IMR-90 (cell line): ENCODE data around the gene RPS15. TPM values are rescaled to one million over a fixed set of nuclear protein-coding genes. Genes with fewer than 3 reads are reported as not detected.

ENCODE experiments used
- ATAC-seq: fragments of 200-7000 bp; cut with Tn5 transposase; 2 replicates; pipeline ENCODE4 v1.9.1; 2020; ENCODE audit warnings: low read depth, mild to moderate bottlenecking, moderate library complexity
- BruUV-seq: library from RNA; stranded (reverse); fragments of 400-500 nt; replicated peaks from 2 replicates; lab custom pipeline; 2021; lab: Mats Ljungman, UMichigan
- CTCF ChIA-PET: fragments of 300-600 bp; formaldehyde crosslinking; extraction: SDS; loops from one replicate; lab custom pipeline; 2021; ENCODE audit warnings: antibody characterized with exemption; lab: Yijun Ruan, JAX
- POLR2A ChIA-PET: fragments of 300-600 bp; sonication (Branson Sonifier 250); formaldehyde crosslinking; loops from one replicate; lab custom pipeline; 2022; ENCODE audit warnings: antibody characterized with exemption; ENCODE audit not compliant: unreplicated experiment; lab: Charles Lee
- DNase-seq: peaks from one replicate; pipeline ENCODE4 v3.0.0; 2013
- H2AFZ ChIP-seq: replicated peaks from 2 replicates; pipeline ENCODE3; 2013; ENCODE audit warnings: low read length, mild to moderate bottlenecking; ENCODE audit not compliant: poor library complexity
- H2AK5ac ChIP-seq: 2 replicates; pipeline ENCODE4 v1.6.1; 2013; ENCODE audit warnings: low read depth, low read length, inconsistent platforms
- H2AK9ac ChIP-seq: replicated peaks from 2 replicates; pipeline ENCODE3; 2013; ENCODE audit warnings: mild to moderate bottlenecking, low read depth, low read length, moderate library complexity; ENCODE audit not compliant: poor library complexity
- H2BK120ac ChIP-seq: 2 replicates; pipeline ENCODE4 v1.6.1; 2013; ENCODE audit warnings: low read depth, low read length, inconsistent platforms
- H2BK15ac ChIP-seq: 3 replicates; pipeline ENCODE4 v1.6.1; 2013; ENCODE audit warnings: low read depth, low read length, inconsistent platforms
- H2BK20ac ChIP-seq: 2 replicates; pipeline ENCODE4 v1.6.1; 2013; ENCODE audit warnings: low read depth, mild to moderate bottlenecking, inconsistent platforms, low read length, moderate library complexity
- H2BK5ac ChIP-seq: 2 replicates; pipeline ENCODE4 v1.6.1; 2013; ENCODE audit warnings: mild to moderate bottlenecking, low read depth, low read length, inconsistent platforms; ENCODE audit not compliant: poor library complexity, severe bottlenecking
- H3K14ac ChIP-seq: replicated peaks from 2 replicates; pipeline ENCODE4 v1.6.1; 2013; ENCODE audit warnings: low read depth, low read length, inconsistent platforms
- H3K18ac ChIP-seq: 2 replicates; pipeline ENCODE4 v1.6.1; 2013; ENCODE audit warnings: low read depth, low read length, control low read depth
- H3K23ac ChIP-seq: 2 replicates; pipeline ENCODE4 v1.6.1; 2013; ENCODE audit warnings: low read depth, low read length, inconsistent platforms
- H3K27ac ChIP-seq: 2 replicates; pipeline ENCODE4 v1.5.1; 2013; ENCODE audit warnings: mild to moderate bottlenecking, control low read depth, low read length; ENCODE audit not compliant: insufficient read depth
- H3K27me3 ChIP-seq: 2 replicates; pipeline ENCODE4 v1.6.1; 2013; ENCODE audit warnings: low read length; ENCODE audit not compliant: control insufficient read depth, insufficient read depth
- H3K36me3 ChIP-seq: 2 replicates; pipeline ENCODE4 v1.6.1; 2013; ENCODE audit warnings: low read length, mixed read lengths; ENCODE audit not compliant: control insufficient read depth, insufficient read depth
- H3K4ac ChIP-seq: 2 replicates; pipeline ENCODE4 v1.6.1; 2013; ENCODE audit warnings: low read depth, low read length, inconsistent platforms
- H3K4me1 ChIP-seq: 2 replicates; pipeline ENCODE4 v1.6.1; 2013; ENCODE audit warnings: low read length, mixed read lengths; ENCODE audit not compliant: control insufficient read depth, insufficient read depth
- H3K4me2 ChIP-seq: 2 replicates; pipeline ENCODE4 v1.6.1; 2013; ENCODE audit warnings: low read depth, mild to moderate bottlenecking, control low read depth, low read length, moderate library complexity
- H3K4me3 ChIP-seq: 2 replicates; pipeline ENCODE4 v1.5.1; 2013; ENCODE audit warnings: low read depth, mild to moderate bottlenecking, control low read depth, low read length, moderate library complexity; ENCODE audit not compliant: insufficient read depth
- H3K56ac ChIP-seq: 2 replicates; pipeline ENCODE4 v1.6.1; 2013; ENCODE audit warnings: low read length, inconsistent platforms; ENCODE audit not compliant: insufficient read depth; ENCODE audit errors: extremely low read depth
- H3K79me1 ChIP-seq, 2 experiments: 2 replicates each; pipeline ENCODE4 v1.6.1; 2013; ENCODE audit warnings: low read length in 2 of 2, inconsistent platforms in 1 of 2, low read depth in 1 of 2
- H3K9ac ChIP-seq: 2 replicates; pipeline ENCODE4 v1.6.1; 2013; ENCODE audit warnings: low read depth, low read length, control low read depth
- H3K9me1 ChIP-seq: 2 replicates; pipeline ENCODE4 v1.6.1; 2013; ENCODE audit warnings: low read length, inconsistent platforms; ENCODE audit not compliant: insufficient read depth
- H3K9me3 ChIP-seq: 2 replicates; pipeline ENCODE4 v1.6.1; 2013; ENCODE audit warnings: low read length; ENCODE audit not compliant: control insufficient read depth, insufficient read depth
- H4K20me1 ChIP-seq: 2 replicates; pipeline ENCODE4 v1.6.1; 2013; ENCODE audit warnings: low read length, inconsistent platforms; ENCODE audit not compliant: insufficient read depth
- H4K5ac ChIP-seq: 2 replicates; pipeline ENCODE4 v1.6.1; 2013; ENCODE audit warnings: mild to moderate bottlenecking, low read depth, low read length, control low read depth
- H4K8ac ChIP-seq, 2 experiments: 2 replicates each; pipeline ENCODE4 v1.6.1; 2013; ENCODE audit warnings: low read depth in 2 of 2, low read length in 2 of 2, control low read depth in 1 of 2, inconsistent platforms in 1 of 2
- H4K91ac ChIP-seq: 2 replicates; pipeline ENCODE4 v1.6.1; 2013; ENCODE audit warnings: low read depth, low read length, inconsistent platforms; ENCODE audit not compliant: insufficient read depth
- BHLHE40 ChIP-seq: fragments of 150-350 bp; IDR thresholded peaks from 2 replicates; pipeline ENCODE4 v1.6.1; 2016; ENCODE audit warnings: mild to moderate bottlenecking, low read depth, low read length
- CEBPB ChIP-seq: IDR thresholded peaks from 2 replicates; pipeline ENCODE4 v1.6.1; 2012; ENCODE audit warnings: low read depth, low read length, improper control_type of control experiment
- CHD1 ChIP-seq: IDR thresholded peaks from 2 replicates; pipeline ENCODE4 v1.6.1; 2012; ENCODE audit warnings: low read depth, low read length, improper control_type of control experiment
- CTCF ChIP-seq: conservative IDR thresholded peaks from 2 replicates; pipeline ENCODE4 v1.5.1; 2012; ENCODE audit warnings: mild to moderate bottlenecking, low read depth, low read length, improper control_type of control experiment
- FOS ChIP-seq: fragments of 150-350 bp; IDR thresholded peaks from 2 replicates; pipeline ENCODE4 v1.6.1; 2016; ENCODE audit warnings: low read depth, low read length
- MAFK ChIP-seq: IDR thresholded peaks from 2 replicates; pipeline ENCODE4 v1.6.1; 2012; ENCODE audit warnings: low read depth, low read length, improper control_type of control experiment
- MAZ ChIP-seq: IDR thresholded peaks from 2 replicates; pipeline ENCODE4 v1.6.1; 2012; ENCODE audit warnings: low read depth, mild to moderate bottlenecking, low read length, improper control_type of control experiment, moderate library complexity, borderline replicate concordance
- NFE2L2 ChIP-seq: fragments of 150-350 bp; IDR thresholded peaks from 2 replicates; pipeline ENCODE4 v1.6.1; 2016; ENCODE audit warnings: low read depth, mild to moderate bottlenecking, low read length
- POLR2A ChIP-seq: IDR thresholded peaks from 2 replicates; pipeline ENCODE4 v1.6.1; 2012; ENCODE audit warnings: mild to moderate bottlenecking, low read depth, low read length
- RAD21 ChIP-seq: IDR thresholded peaks from 2 replicates; pipeline ENCODE4 v1.6.1; 2012; ENCODE audit warnings: low read length, improper control_type of control experiment
- RCOR1 ChIP-seq: IDR thresholded peaks from 2 replicates; pipeline ENCODE4 v1.6.1; 2012; ENCODE audit warnings: mild to moderate bottlenecking, low read length, improper control_type of control experiment; ENCODE audit not compliant: insufficient replicate concordance
- WGBS, 2 experiments: methylation state at CpG; one replicate each; pipeline versions ENCODE4 v1.1.5 to v1.1.7; 2013; ENCODE audit warnings: missing lambda C conversion rate in 2 of 2; ENCODE audit not compliant: insufficient read length in 1 of 2; ENCODE audit errors: extremely low coverage in 2 of 2; 5-methylcytosine and 5-hydroxymethylcytosine counted together
- dilution Hi-C: fragments of 300-500 bp; cut with HindIII; formaldehyde crosslinking; loops from one replicate; pipeline ENCODE4 v1.14.3; 2018; ENCODE audit warnings: low sequenced_read_pairs; ENCODE audit not compliant: unreplicated experiment
- in situ Hi-C: fragments of 300-500 bp; cut with MboI; formaldehyde crosslinking; loops from 3 replicates; pipeline ENCODE4 v1.14.3; 2019; ENCODE audit warnings: low sequenced_read_pairs, inconsistent platforms, mixed read lengths
- intact Hi-C: fragments of 100-400 bp; cut with micrococcal nuclease; formaldehyde crosslinking; loops from 2 replicates; pipeline ENCODE4 v1.10.0; 2022
- polyA plus RNA-seq, 3 experiments: library from polyadenylated mRNA; depleted of rRNA; stranded (reverse); fragments of >200 nt; gene quantifications; 2 replicates each; pipeline ENCODE4 v1.2.3, GENCODE V29; 2012; ENCODE audit warnings: low replicate concordance in 1 of 3
- total RNA-seq: library from RNA; depleted of rRNA; stranded (reverse); fragments of >200 nt; gene quantifications from 2 replicates; pipeline ENCODE4 v1.2.3, GENCODE V29; 2012

Gene RPS15
- total and polyA plus RNA-seq, 2 of the 4 experiments (the other 2 are of a cell fraction) = 1,179 to 1,855 TPM

- H3K9ac ChIP-seq = no peak overlapping the region
- dilution Hi-C loops = no loop called here
- no peaks in the 10 kb centered on the region for H3K4me1 ChIP-seq
- no peaks in the 10 kb centered on the region for H3K9me3 ChIP-seq
- no peak overlapping the region for H3K27ac ChIP-seq
- TF ChIP-seq POLR2A = no peak
- no peak for TF ChIP-seq FOS
- TF ChIP-seq CHD1 = no peak
- TF ChIP-seq BHLHE40 = no peak
- TF ChIP-seq MAFK = no peak
- TF ChIP-seq MAZ = no peak
- no peak for TF ChIP-seq CTCF
- no peak for TF ChIP-seq RAD21
- TF ChIP-seq RCOR1 = no peak
- no peak for TF ChIP-seq NFE2L2
- TF ChIP-seq CEBPB = no peak
- POLR2A ChIA-PET = no interaction called here
- no peak overlapping the region for H2AK9ac ChIP-seq
- no peak overlapping the region for H3K18ac ChIP-seq
- H2BK20ac ChIP-seq = no peak overlapping the region
- H4K5ac ChIP-seq = no peak overlapping the region
- CTCF ChIA-PET = no interaction called here
- H3K4me3 ChIP-seq = no peak overlapping the region
- no peak overlapping the region for H4K91ac ChIP-seq
- 92% methylated on average over 16 of the region's 17 CpGs; no CpG with 5 or more reads in 1 of the 2 experiments for WGBS, 2 experiments
- H3K14ac ChIP-seq = no peak overlapping the region
- no peak for ATAC-seq
- no peak overlapping the region for H3K4me2 ChIP-seq
- H3K9me1 ChIP-seq = peaks cover 4% of the 10 kb centered on the region; the same call in 1 of the 2 replicates
- no peaks in the 10 kb centered on the region; the same call in 1 of the 2 replicates for H4K20me1 ChIP-seq
- DNase-seq = no peak
- BruUV-seq = no TSS peak
- no peak overlapping the region for H2BK15ac ChIP-seq
- H2AK5ac ChIP-seq = no peak overlapping the region
- no peak overlapping the region for H4K8ac ChIP-seq
- no peak overlapping the region for H3K56ac ChIP-seq
- intact Hi-C loops = no loop called here
- H3K23ac ChIP-seq = no peak overlapping the region
- no peak overlapping the region for H3K4ac ChIP-seq
- in situ Hi-C loops = no loop called here
- no peak overlapping the region for H2AFZ ChIP-seq
- H3K36me3 ChIP-seq = peaks cover 24% of the 10 kb centered on the region
- peaks cover 0 to 6% of the 10 kb centered on the region in 2 experiments; a peak in 2 of 4 replicates for H3K79me1 ChIP-seq
- no peak overlapping the region for H2BK5ac ChIP-seq
- H2BK120ac ChIP-seq = no peak overlapping the region
- no peaks in the 10 kb centered on the region for H3K27me3 ChIP-seq
Measured at GRCh38 chr19:1393841-1394240, 44.4 kb upstream of the RPS15 start.
